H9 (cell line): ENCODE data around the gene ARPC2. TPM values are rescaled to one million over a fixed set of nuclear protein-coding genes. Genes with fewer than 3 reads are reported as not detected.

Experiments
- DNase-seq: peaks from one replicate; pipeline ENCODE4 v3.0.0-alpha.2; 2017
- H2AFZ ChIP-seq: one replicate; pipeline ENCODE4 v1.6.1; 2013; ENCODE audit warnings: mild to moderate bottlenecking, low read length, control low read depth, moderate library complexity
- H2AK5ac ChIP-seq: 2 replicates; pipeline ENCODE4 v1.6.1; 2013; ENCODE audit warnings: low read length, control low read depth, mixed read lengths; ENCODE audit not compliant: insufficient read length
- H2BK120ac ChIP-seq: one replicate; pipeline ENCODE4 v1.6.1; 2013; ENCODE audit warnings: low read depth, mild to moderate bottlenecking, low read length, control low read depth, inconsistent platforms; ENCODE audit not compliant: poor library complexity, severe bottlenecking
- H2BK12ac ChIP-seq: 2 replicates; pipeline ENCODE4 v1.6.1; 2013; ENCODE audit warnings: low read length, control low read depth, mixed read lengths, low read depth; ENCODE audit not compliant: insufficient read length
- H2BK15ac ChIP-seq: 2 replicates; pipeline ENCODE4 v1.6.1; 2013; ENCODE audit warnings: low read depth, low read length, control low read depth
- H2BK20ac ChIP-seq: one replicate; pipeline ENCODE4 v1.6.1; 2013; ENCODE audit warnings: low read depth, mild to moderate bottlenecking, low read length, control low read depth, inconsistent platforms; ENCODE audit not compliant: poor library complexity, severe bottlenecking
- H2BK5ac ChIP-seq: 2 replicates; pipeline ENCODE4 v1.6.1; 2013; ENCODE audit warnings: low read length, control low read depth, mixed read lengths; ENCODE audit not compliant: insufficient read length
- H3K14ac ChIP-seq: 2 replicates; pipeline ENCODE4 v1.6.1; 2013; ENCODE audit warnings: low read length, control low read depth; ENCODE audit not compliant: insufficient read depth
- H3K18ac ChIP-seq: 2 replicates; pipeline ENCODE4 v1.6.1; 2013; ENCODE audit warnings: low read depth, mild to moderate bottlenecking, mixed read lengths, low read length, control low read depth; ENCODE audit not compliant: insufficient read length
- H3K23ac ChIP-seq: 2 replicates; pipeline ENCODE4 v1.6.1; 2013; ENCODE audit warnings: low read length, control low read depth, mixed read lengths, low read depth; ENCODE audit not compliant: insufficient read length
- H3K23me2 ChIP-seq: 2 replicates; pipeline ENCODE4 v1.6.1; 2013; ENCODE audit warnings: low read depth, mild to moderate bottlenecking, mixed read lengths, low read length, control low read depth; ENCODE audit not compliant: insufficient read length, poor library complexity, severe bottlenecking
- H3K27ac ChIP-seq: 2 replicates; pipeline ENCODE4 v1.5.1; 2013; ENCODE audit warnings: low read length, control low read depth, mixed read lengths, low read depth; ENCODE audit not compliant: insufficient read length
- H3K27me3 ChIP-seq: 2 replicates; pipeline ENCODE4 v1.6.1; 2013; ENCODE audit warnings: low read length, control low read depth, inconsistent platforms; ENCODE audit not compliant: insufficient read depth
- H3K4ac ChIP-seq: 2 replicates; pipeline ENCODE4 v1.6.1; 2013; ENCODE audit warnings: low read depth, mild to moderate bottlenecking, control low read depth, inconsistent platforms, low read length, moderate library complexity
- H3K4me1 ChIP-seq: 2 replicates; pipeline ENCODE4 v1.6.1; 2013; ENCODE audit warnings: low read length, control low read depth, inconsistent platforms; ENCODE audit not compliant: insufficient read depth
- H3K4me2 ChIP-seq: 2 replicates; pipeline ENCODE4 v1.6.1; 2013; ENCODE audit warnings: low read length, control low read depth, mixed read lengths; ENCODE audit not compliant: insufficient read length, insufficient read depth
- H3K56ac ChIP-seq: 2 replicates; pipeline ENCODE4 v1.6.1; 2013; ENCODE audit warnings: low read depth, mild to moderate bottlenecking, mixed read lengths, low read length, control low read depth; ENCODE audit not compliant: insufficient read length
- H3K79me1 ChIP-seq: 2 replicates; pipeline ENCODE4 v1.6.1; 2013; ENCODE audit warnings: low read depth, mild to moderate bottlenecking, moderate library complexity, low read length, control low read depth, inconsistent platforms; ENCODE audit not compliant: insufficient read depth, poor library complexity, severe bottlenecking
- H3K79me2 ChIP-seq: 2 replicates; pipeline ENCODE4 v1.6.1; 2013; ENCODE audit warnings: low read length, control low read depth, inconsistent platforms; ENCODE audit not compliant: insufficient read depth
- H3K9ac ChIP-seq: 2 replicates; pipeline ENCODE4 v1.6.1; 2013; ENCODE audit warnings: low read length, control low read depth, mixed read lengths; ENCODE audit not compliant: insufficient read length; ENCODE audit errors: extremely low read depth
- H3K9me3 ChIP-seq: one replicate; pipeline ENCODE4 v1.6.1; 2013; ENCODE audit warnings: low read depth, low read length, inconsistent platforms; ENCODE audit not compliant: control insufficient read depth
- H3T11ph ChIP-seq: one replicate; pipeline ENCODE4 v1.6.1; 2013; ENCODE audit warnings: mild to moderate bottlenecking, low read length, control low read depth, inconsistent platforms
- H4K20me1 ChIP-seq: one replicate; pipeline ENCODE4 v1.6.1; 2013; ENCODE audit not compliant: control insufficient read depth, insufficient read length, insufficient read depth
- H4K5ac ChIP-seq: 2 replicates; pipeline ENCODE4 v1.6.1; 2013; ENCODE audit warnings: low read depth, mild to moderate bottlenecking, mixed read lengths, low read length, control low read depth; ENCODE audit not compliant: insufficient read length
- H4K8ac ChIP-seq: replicated peaks from 2 replicates; pipeline ENCODE4 v1.6.1; 2013; ENCODE audit warnings: low read length, control low read depth, mixed read lengths, low read depth; ENCODE audit not compliant: insufficient read length
- H4K91ac ChIP-seq: 2 replicates; pipeline ENCODE4 v1.6.1; 2013; ENCODE audit warnings: low read depth, mild to moderate bottlenecking, moderate library complexity, mixed read lengths, low read length, control low read depth; ENCODE audit not compliant: insufficient read length
- H3K27ac Mint-ChIP-seq, 3 experiments: 2 replicates in 2 of 3; 3 replicates in 1 of 3; pipeline ENCODE4 v1.8.0; 2020 to 2021; ENCODE audit warnings: mixed read lengths in 3 of 3, mild to moderate bottlenecking in 1 of 3, moderate library complexity in 1 of 3
- H3K27me3 Mint-ChIP-seq: 2 replicates; pipeline ENCODE4 v1.8.0; 2021; ENCODE audit warnings: low read depth, mild to moderate bottlenecking, moderate library complexity, mixed read lengths
- H3K36me3 Mint-ChIP-seq, 3 experiments: 2 replicates in 2 of 3; 3 replicates in 1 of 3; pipeline ENCODE4 v1.8.0; 2020 to 2021; ENCODE audit warnings: low read depth in 3 of 3, mixed read lengths in 3 of 3; ENCODE audit not compliant: insufficient read depth in 1 of 3
- H3K4me1 Mint-ChIP-seq, 2 experiments: 2 replicates each; pipeline ENCODE4 v1.8.0; 2020; ENCODE audit warnings: mixed read lengths in 2 of 2
- H3K4me3 Mint-ChIP-seq, 2 experiments: 2 replicates in 1 of 2; 3 replicates in 1 of 2; pipeline ENCODE4 v1.8.0; 2020 to 2021; ENCODE audit warnings: mild to moderate bottlenecking in 2 of 2, mixed read lengths in 2 of 2, moderate library complexity in 1 of 2
- H3K9me3 Mint-ChIP-seq, 2 experiments: 2 replicates in 1 of 2; 3 replicates in 1 of 2; pipeline ENCODE4 v1.8.0; 2020; ENCODE audit warnings: mild to moderate bottlenecking in 2 of 2, mixed read lengths in 2 of 2, moderate library complexity in 1 of 2
- CTCF ChIP-seq: fragments of 200-600 bp; sonication (generic); conservative IDR thresholded peaks from 3 replicates; pipeline ENCODE4 v1.8.0; 2021; ENCODE audit warnings: antibody characterized with exemption, mild to moderate bottlenecking
- WGBS: extraction: QIAGEN DNeasy Blood & Tissue Kit; methylation state at CpG from one replicate; pipeline ENCODE4 v1.1.7; 2013; ENCODE audit warnings: missing lambda C conversion rate, low lambda C conversion rate, mixed read lengths; ENCODE audit not compliant: insufficient read length; ENCODE audit errors: extremely low coverage; 5-methylcytosine and 5-hydroxymethylcytosine counted together
- total RNA-seq: library from RNA; stranded (reverse); gene quantifications from 2 replicates; pipeline ENCODE4 v1.2.1, GENCODE V29; 2021

The ARPC2 gene
- total RNA-seq, 1 experiment from 2014 or later: 197 TPM

GRCh38 chr2:218188528-218188927, 28.5 kb upstream of the ARPC2 start:
- H3K23me2 ChIP-seq: no peaks in the 10 kb centered on the region
- H3K79me1 ChIP-seq: no peaks in the 10 kb centered on the region
- H3T11ph ChIP-seq: no peak overlapping the region
- no peak overlapping the region for H4K5ac ChIP-seq
- no peak overlapping the region for H2BK120ac ChIP-seq
- no peak overlapping the region for H3K23ac ChIP-seq
- DNase-seq: no peak
- no peak overlapping the region for H2BK20ac ChIP-seq
- H4K20me1 ChIP-seq: no peaks in the 10 kb centered on the region
- H3K9me3 Mint-ChIP-seq: no peaks in the 10 kb centered on the region
- H2AK5ac ChIP-seq: no peak overlapping the region
- no peak overlapping the region for H3K27ac Mint-ChIP-seq
- no peaks in the 10 kb centered on the region for H3K27me3 ChIP-seq
- H3K4me3 Mint-ChIP-seq: no peak overlapping the region
- no CpG with 5 or more reads among the region's 2 CpGs for WGBS
- H2BK12ac ChIP-seq: no peak overlapping the region
- H3K79me2 ChIP-seq: no peaks in the 10 kb centered on the region
- H3K56ac ChIP-seq: no peak overlapping the region
- H3K4me1 ChIP-seq: peaks cover 3% of the 10 kb centered on the region; the same call in 1 of the 2 replicates
- no peak overlapping the region for H3K14ac ChIP-seq
- no peak overlapping the region for H3K4me2 ChIP-seq
- H3K27me3 Mint-ChIP-seq: peaks cover 2% of the 10 kb centered on the region; the same call in 1 of the 2 replicates
- no peak overlapping the region for H3K18ac ChIP-seq
- no peak overlapping the region for H3K9ac ChIP-seq
- H4K91ac ChIP-seq: no peak overlapping the region
- H3K27ac ChIP-seq: no peak overlapping the region
- no peak overlapping the region for H2BK15ac ChIP-seq
- no peak overlapping the region for H2BK5ac ChIP-seq
- no peak for TF ChIP-seq CTCF
- H3K9me3 ChIP-seq: no peaks in the 10 kb centered on the region
- H4K8ac ChIP-seq: no peak overlapping the region
- no peak overlapping the region for H2AFZ ChIP-seq
- no peak overlapping the region for H3K4ac ChIP-seq
- no peaks in the 10 kb centered on the region; a peak in 1 of 7 replicates for H3K36me3 Mint-ChIP-seq
- peaks cover 12% of the 10 kb centered on the region in 2 experiments for H3K4me1 Mint-ChIP-seq
